ENCODE measurements around the gene SETD2. TPM values are rescaled to one million over a fixed set of nuclear protein-coding genes. Genes with fewer than 3 reads are reported as not detected.

SETD2 gene
- total RNA-seq, 1 experiment from 2014 or later, result 38.0 TPM

DNA sequence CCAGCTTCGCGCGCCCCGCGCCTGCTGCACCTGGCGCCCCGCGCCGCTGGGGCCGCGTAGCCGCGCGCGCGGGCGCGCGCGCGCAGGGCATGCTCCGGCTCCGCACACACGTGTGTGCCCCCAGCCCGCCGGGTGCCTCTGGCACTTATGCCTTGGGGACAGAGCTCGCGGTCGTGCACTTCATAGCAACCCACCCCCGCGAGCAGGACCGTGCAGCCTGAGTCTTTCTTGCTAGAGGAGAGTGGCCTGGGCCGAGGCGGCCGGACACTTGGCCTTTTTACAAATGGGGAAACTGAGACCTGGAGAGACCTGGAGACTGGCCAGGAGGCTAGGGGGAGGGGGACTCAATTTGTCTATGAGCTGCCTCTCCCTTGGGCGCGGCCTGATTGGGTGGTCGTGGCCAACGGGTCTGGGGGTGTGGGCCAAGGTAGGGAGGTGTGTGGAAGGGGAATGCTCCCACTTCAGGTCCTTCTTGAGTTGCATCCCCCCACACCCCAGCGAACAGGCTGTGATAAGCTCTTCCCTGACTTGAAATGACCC, 183.9 kb downstream of the SETD2 start:
- no peaks in the 10 kb centered on the region for H3K9me3 Mint-ChIP-seq (ENCODE audit: unreplicated experiment)
- H3K36me3 Mint-ChIP-seq (ENCODE audit: insufficient read depth, unreplicated experiment), result peaks cover 20% of the 10 kb centered on the region
- CTCF ChIA-PET, result interaction anchor here (0.6 kb wide), 1 partner anchor 441 kb away, joined by 3 read pairs; no protein-coding TSS in a partner anchor
- H3K27me3 Mint-ChIP-seq (ENCODE audit: insufficient read depth, unreplicated experiment), result no peaks in the 10 kb centered on the region
- POLR2A ChIA-PET, result interaction anchor here (0.7 to 3.5 kb wide), 13 partner anchors 10 to 400 kb away, joined by 3 to 21 read pairs (median 6); partner anchors contain the start of genes ALS2CL and PTPN23
- DNase-seq (ENCODE audit: unreplicated experiment), result no peak
- peak overlapping the region; percentile 76 for H3K4me3 Mint-ChIP-seq (ENCODE audit: unreplicated experiment)
- TF ChIP-seq, protein P1, sequence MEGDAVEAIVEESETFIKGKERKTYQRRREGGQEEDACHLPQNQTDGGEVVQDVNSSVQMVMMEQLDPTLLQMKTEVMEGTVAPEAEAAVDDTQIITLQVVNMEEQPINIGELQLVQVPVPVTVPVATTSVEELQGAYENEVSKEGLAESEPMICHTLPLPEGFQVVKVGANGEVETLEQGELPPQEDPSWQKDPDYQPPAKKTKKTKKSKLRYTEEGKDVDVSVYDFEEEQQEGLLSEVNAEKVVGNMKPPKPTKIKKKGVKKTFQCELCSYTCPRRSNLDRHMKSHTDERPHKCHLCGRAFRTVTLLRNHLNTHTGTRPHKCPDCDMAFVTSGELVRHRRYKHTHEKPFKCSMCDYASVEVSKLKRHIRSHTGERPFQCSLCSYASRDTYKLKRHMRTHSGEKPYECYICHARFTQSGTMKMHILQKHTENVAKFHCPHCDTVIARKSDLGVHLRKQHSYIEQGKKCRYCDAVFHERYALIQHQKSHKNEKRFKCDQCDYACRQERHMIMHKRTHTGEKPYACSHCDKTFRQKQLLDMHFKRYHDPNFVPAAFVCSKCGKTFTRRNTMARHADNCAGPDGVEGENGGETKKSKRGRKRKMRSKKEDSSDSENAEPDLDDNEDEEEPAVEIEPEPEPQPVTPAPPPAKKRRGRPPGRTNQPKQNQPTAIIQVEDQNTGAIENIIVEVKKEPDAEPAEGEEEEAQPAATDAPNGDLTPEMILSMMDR (IDR thresholded peaks at IDR 0.05; ENCODE audit: unreplicated experiment), result no peak
- intact Hi-C loops (cut with micrococcal nuclease), result no loop called here
- peaks cover 15% of the 10 kb centered on the region for H3K4me1 Mint-ChIP-seq (ENCODE audit: insufficient read depth, unreplicated experiment)
- BruUV-seq (replicated peaks), result no TSS peak
- H3K27ac Mint-ChIP-seq (ENCODE audit: low read depth, unreplicated experiment), result peak overlapping the region; percentile 49

DNA sequence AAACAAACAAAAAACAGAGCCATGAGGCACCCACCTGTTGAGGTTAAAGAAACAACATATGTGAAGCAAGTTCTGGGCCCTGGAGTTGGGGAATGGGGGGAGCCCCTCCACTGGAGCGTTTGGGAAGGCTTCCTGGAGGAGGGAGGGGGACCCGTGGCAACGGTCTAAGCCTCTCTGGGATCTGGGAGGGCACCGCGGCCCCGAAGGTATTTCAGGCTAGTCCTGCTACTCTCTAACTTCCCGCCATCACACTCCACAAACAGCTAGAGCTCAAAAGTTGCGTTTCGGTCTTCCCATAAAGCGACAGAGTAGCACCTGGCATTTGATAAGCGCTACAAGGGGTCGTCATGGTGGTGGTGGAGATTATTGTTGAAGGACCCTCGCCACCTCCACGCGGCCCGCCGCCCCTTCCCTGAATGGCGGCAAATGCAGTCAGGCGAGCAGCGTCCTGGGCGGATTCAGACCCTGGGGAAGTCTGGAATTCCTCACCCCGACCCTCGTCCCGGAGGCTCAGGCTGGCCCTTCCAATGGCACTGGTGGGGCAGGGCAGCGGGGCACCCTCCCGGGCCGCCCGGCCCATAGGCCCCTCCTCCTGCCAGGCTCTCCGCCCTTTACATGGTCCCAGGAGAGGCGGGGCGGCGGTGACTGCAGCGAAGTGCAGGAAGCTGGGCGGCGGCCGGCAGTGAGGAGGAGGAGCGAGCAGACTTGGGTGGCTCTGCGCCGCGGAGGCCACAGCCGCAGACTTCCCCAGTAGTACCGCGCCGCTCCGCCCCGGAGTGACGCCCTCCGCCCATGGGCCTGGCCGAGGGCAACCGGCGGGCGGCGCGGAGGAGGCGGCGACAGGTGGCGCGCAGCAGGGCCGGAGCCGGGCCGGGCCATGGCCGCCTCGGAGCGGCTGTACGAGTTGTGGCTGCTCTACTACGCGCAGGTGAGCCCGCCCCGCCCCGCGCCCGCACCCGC, 184.6 kb downstream of the SETD2 start, which contains the start of gene NBEAL2:
Gene NBEAL2 (plus strand): TSS at position 682 of the 960 bp plus-strand sequence. CDS start 196 bp downstream, at position 878.
- POLR2A ChIA-PET, result interaction anchor here (0.7 to 3.5 kb wide), 14 partner anchors 9 to 1312 kb away, joined by 3 to 21 read pairs (median 4); partner anchors contain the start of genes ALS2CL and PTPN23
- Mint-ChIP-seq H3K4me3 (ENCODE audit: unreplicated experiment) (peak within 1 kb of the TSS; percentile 76), H3K27me3 (ENCODE audit: insufficient read depth, unreplicated experiment) (no peaks in the 10 kb centered on the region), H3K27ac (ENCODE audit: low read depth, unreplicated experiment) (peak within 1 kb of the TSS; percentile 49), H3K36me3 (ENCODE audit: insufficient read depth, unreplicated experiment) (peaks cover 27% of the 10 kb centered on the region), H3K4me1 (ENCODE audit: insufficient read depth, unreplicated experiment) (peaks cover 22% of the 10 kb centered on the region), H3K9me3 (ENCODE audit: unreplicated experiment) (no peaks in the 10 kb centered on the region)
- peak; percentile 93 for DNase-seq (ENCODE audit: unreplicated experiment)
- no TSS peak for BruUV-seq (replicated peaks)
- TF ChIP-seq, protein P1 (IDR thresholded peaks at IDR 0.05; ENCODE audit: unreplicated experiment), result no peak
- intact Hi-C loops (cut with micrococcal nuclease), result no loop called here
- CTCF ChIA-PET, result interaction anchor here (0.6 to 2.0 kb wide), 2 partner anchors 44 to 442 kb away, joined by 3 to 8 read pairs; no protein-coding TSS in a partner anchor

DNA sequence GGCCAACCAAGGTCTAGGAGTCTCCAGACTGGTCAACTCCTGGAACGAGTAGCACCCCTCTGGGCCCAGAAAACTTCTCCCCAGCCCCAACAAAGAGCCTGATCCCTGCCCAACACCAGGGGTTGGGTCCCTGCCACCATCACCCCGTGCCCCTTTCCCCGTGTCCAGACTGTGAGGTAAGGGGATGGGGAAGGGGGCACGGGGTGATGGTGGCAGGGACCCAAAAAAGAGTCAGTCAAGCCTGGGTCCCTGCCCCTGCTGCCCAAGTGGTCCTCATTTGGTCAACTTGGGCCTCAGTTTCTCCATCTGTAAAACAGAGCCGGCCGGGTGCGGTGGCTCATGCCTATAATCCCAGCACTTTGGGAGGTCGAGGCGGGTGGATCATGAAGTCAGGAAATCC, 185.5 kb downstream of the SETD2 start:
- H3K36me3 Mint-ChIP-seq (ENCODE audit: insufficient read depth, unreplicated experiment), result peaks cover 34% of the 10 kb centered on the region
- peaks cover 29% of the 10 kb centered on the region for H3K4me1 Mint-ChIP-seq (ENCODE audit: insufficient read depth, unreplicated experiment)

More for the DNA sequence above, 185.5 kb downstream of the SETD2 start:
- intact Hi-C loops (cut with micrococcal nuclease), result no loop called here
- no peak overlapping the region for H3K27ac Mint-ChIP-seq (ENCODE audit: low read depth, unreplicated experiment)
- peak overlapping the region; percentile 97 for H3K4me3 Mint-ChIP-seq (ENCODE audit: unreplicated experiment)
- TF ChIP-seq, protein P1 (IDR thresholded peaks at IDR 0.05; ENCODE audit: unreplicated experiment), result no peak
- POLR2A ChIA-PET, result interaction anchor here (1.6 to 3.5 kb wide), 4 partner anchors 31 to 402 kb away, joined by 3 to 21 read pairs (median 13); partner anchors contain the start of gene PTPN23
- H3K9me3 Mint-ChIP-seq (ENCODE audit: unreplicated experiment), result no peaks in the 10 kb centered on the region
- BruUV-seq (replicated peaks), result no TSS peak
- CTCF ChIA-PET, result interaction anchor here (1.2 to 2.0 kb wide), 2 partner anchors 21 to 43 kb away, joined by 5 to 8 read pairs; no protein-coding TSS in a partner anchor
- H3K27me3 Mint-ChIP-seq (ENCODE audit: insufficient read depth, unreplicated experiment), result no peaks in the 10 kb centered on the region
- DNase-seq (ENCODE audit: unreplicated experiment), result no peak
